ENCODE results near the gene GALNS. TPM values are rescaled to one million over a fixed set of nuclear protein-coding genes. Genes with fewer than 3 reads are reported as not detected.

The GALNS gene
- total RNA-seq, 1 donor from 2014 or later, result 61.4 TPM

GRCh38 chr16:88784856-88785105, 72.0 kb downstream of the GALNS start:
- no peak for TF ChIP-seq POLR2A (IDR thresholded peaks at IDR 0.05)
- no peak for TF ChIP-seq POLR2AphosphoS5 (IDR thresholded peaks at IDR 0.05; ENCODE audit: insufficient read depth in 1 of 2, low read depth in 1 of 2)
- TF ChIP-seq, protein P1, sequence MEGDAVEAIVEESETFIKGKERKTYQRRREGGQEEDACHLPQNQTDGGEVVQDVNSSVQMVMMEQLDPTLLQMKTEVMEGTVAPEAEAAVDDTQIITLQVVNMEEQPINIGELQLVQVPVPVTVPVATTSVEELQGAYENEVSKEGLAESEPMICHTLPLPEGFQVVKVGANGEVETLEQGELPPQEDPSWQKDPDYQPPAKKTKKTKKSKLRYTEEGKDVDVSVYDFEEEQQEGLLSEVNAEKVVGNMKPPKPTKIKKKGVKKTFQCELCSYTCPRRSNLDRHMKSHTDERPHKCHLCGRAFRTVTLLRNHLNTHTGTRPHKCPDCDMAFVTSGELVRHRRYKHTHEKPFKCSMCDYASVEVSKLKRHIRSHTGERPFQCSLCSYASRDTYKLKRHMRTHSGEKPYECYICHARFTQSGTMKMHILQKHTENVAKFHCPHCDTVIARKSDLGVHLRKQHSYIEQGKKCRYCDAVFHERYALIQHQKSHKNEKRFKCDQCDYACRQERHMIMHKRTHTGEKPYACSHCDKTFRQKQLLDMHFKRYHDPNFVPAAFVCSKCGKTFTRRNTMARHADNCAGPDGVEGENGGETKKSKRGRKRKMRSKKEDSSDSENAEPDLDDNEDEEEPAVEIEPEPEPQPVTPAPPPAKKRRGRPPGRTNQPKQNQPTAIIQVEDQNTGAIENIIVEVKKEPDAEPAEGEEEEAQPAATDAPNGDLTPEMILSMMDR (IDR thresholded peaks at IDR 0.05), result no peak
- intact Hi-C loops (cut with DNase I), result loop anchor here (1.0 to 2.0 kb wide), 2 partner anchors 46 to 73 kb away; partner anchors contain the start of gene TRAPPC2L
- H3K27me3 ChIP-seq, result no peaks in the 10 kb centered on the region
- H3K4me3 ChIP-seq, result peak overlapping the region; percentile 72 to 95
- H3K27ac ChIP-seq, result peak overlapping the region; percentile 96
- H3K4me1 ChIP-seq, result peaks cover 49% of the 10 kb centered on the region
- H3K9me3 ChIP-seq, result no peaks in the 10 kb centered on the region
- H3K36me3 ChIP-seq, result no peaks in the 10 kb centered on the region
- no peak for DNase-seq (ENCODE audit: extremely low spot score in 2 of 2)

DNA sequence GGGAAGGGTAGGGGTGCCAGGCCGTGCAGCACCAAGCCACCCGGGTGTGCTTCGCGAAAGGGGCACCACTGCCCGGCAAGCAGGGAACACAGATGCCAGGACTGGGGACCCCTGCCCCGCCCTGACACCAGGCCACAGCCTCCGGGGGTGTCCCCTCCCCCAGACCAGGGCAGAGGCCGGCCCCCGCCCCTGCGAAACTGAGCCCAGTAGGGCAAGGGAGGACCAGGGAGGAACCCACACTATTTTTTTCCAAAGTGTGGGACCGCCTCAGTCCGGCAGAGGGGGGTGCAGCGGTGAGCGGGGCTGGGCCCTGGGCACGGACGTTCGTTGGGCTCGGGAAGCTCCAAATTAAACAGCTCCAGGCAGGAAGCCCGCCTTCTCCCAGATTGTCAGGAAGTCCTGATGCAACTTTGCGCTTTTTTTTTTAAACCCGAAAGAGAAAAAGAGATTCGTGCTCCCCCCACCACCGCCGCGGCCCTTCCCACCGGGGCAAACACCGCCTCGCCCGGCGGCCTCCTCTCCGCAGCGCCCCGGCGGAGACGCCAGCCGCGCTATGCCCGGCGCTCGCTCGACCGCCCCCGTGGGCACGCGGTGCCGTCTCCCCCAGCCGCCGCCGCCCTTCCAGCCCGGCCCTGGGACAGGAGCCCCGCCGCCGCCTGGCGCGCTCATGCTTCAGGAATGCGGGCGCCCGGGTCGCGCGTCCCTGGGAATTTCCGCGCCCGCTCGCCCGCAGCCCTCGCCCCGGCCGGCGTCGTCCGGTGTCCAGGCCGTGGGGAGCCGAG, 72.5 kb downstream of the GALNS start:
- H3K27ac ChIP-seq, result peak overlapping the region; percentile 96
- no peaks in the 10 kb centered on the region for H3K9me3 ChIP-seq
- no peaks in the 10 kb centered on the region for H3K27me3 ChIP-seq
- no peak for DNase-seq (ENCODE audit: extremely low spot score in 2 of 2)
- peak; percentile 20 to 58 for TF ChIP-seq POLR2AphosphoS5 (IDR thresholded peaks at IDR 0.05; ENCODE audit: insufficient read depth in 1 of 2, low read depth in 1 of 2)
- TF ChIP-seq POLR2A (IDR thresholded peaks at IDR 0.05), result no peak
- TF ChIP-seq, protein P1 (IDR thresholded peaks at IDR 0.05), result peak in 1 of 3 experiments; percentile 56
- peaks cover 55% of the 10 kb centered on the region for H3K4me1 ChIP-seq
- H3K36me3 ChIP-seq, result no peaks in the 10 kb centered on the region
- intact Hi-C loops (cut with DNase I), result loop anchor here (1.0 to 2.0 kb wide), 2 partner anchors 45 to 73 kb away; partner anchors contain the start of gene TRAPPC2L
- H3K4me3 ChIP-seq, result peak overlapping the region; percentile 72 to 95

GRCh38 chr16:88783391-88784073, 73.2 kb downstream of the GALNS start:
- H3K27ac ChIP-seq, result peak overlapping the region; percentile 96
- H3K27me3 ChIP-seq, result no peaks in the 10 kb centered on the region
- peak; percentile 49 to 62 for TF ChIP-seq POLR2AphosphoS5 (IDR thresholded peaks at IDR 0.05; ENCODE audit: insufficient read depth in 1 of 2, low read depth in 1 of 2)
- TF ChIP-seq POLR2A (IDR thresholded peaks at IDR 0.05), result no peak
- TF ChIP-seq, protein P1 (IDR thresholded peaks at IDR 0.05), result no peak
- H3K4me1 ChIP-seq, result peaks cover 62% of the 10 kb centered on the region
- no peaks in the 10 kb centered on the region for H3K36me3 ChIP-seq
- peak overlapping the region; percentile 72 to 95 for H3K4me3 ChIP-seq
- no peak for DNase-seq (ENCODE audit: extremely low spot score in 2 of 2)
- intact Hi-C loops (cut with DNase I), result loop anchor here (1.0 to 2.0 kb wide), 2 partner anchors 45 to 74 kb away; partner anchors contain the start of gene TRAPPC2L
- no peaks in the 10 kb centered on the region for H3K9me3 ChIP-seq

GRCh38 chr16:88782454-88783390, 74.0 kb downstream of the GALNS start:
- TF ChIP-seq POLR2AphosphoS5 (IDR thresholded peaks at IDR 0.05; ENCODE audit: insufficient read depth in 1 of 2, low read depth in 1 of 2) (peak; percentile 10 to 34), POLR2A (IDR thresholded peaks at IDR 0.05) (no peak)
- TF ChIP-seq, protein P1 (IDR thresholded peaks at IDR 0.05), result no peak
- H3K36me3 ChIP-seq, result no peaks in the 10 kb centered on the region
- H3K9me3 ChIP-seq, result no peaks in the 10 kb centered on the region
- H3K27ac ChIP-seq, result peak overlapping the region; percentile 96
- peak overlapping the region; percentile 72 to 95 for H3K4me3 ChIP-seq
- H3K4me1 ChIP-seq, result peaks cover 66% of the 10 kb centered on the region
- intact Hi-C loops (cut with DNase I), result no loop called here
- DNase-seq (ENCODE audit: extremely low spot score in 2 of 2), result no peak
- no peaks in the 10 kb centered on the region for H3K27me3 ChIP-seq

Measured in vagina (tissue), 2 donors.